HEK293T (cell line): ENCODE measurements around the gene VPS9D1.
"Not testable (repeated sequence)": the region's sequence is repeated elsewhere in the genome, so short reads cannot be mapped to it uniquely, and the experiment has no call there.

Experiments used
- ARNT ChIP-seq: fragments of 450-650 bp; IDR thresholded peaks from 2 replicates; pipeline ENCODE4 v1.6.1; 2017; ENCODE audit warnings: mild to moderate bottlenecking
- FOXA1 ChIP-seq: fragments of 450-650 bp; IDR thresholded peaks from 2 replicates; pipeline ENCODE4 v1.6.1; 2016; ENCODE audit warnings: mild to moderate bottlenecking
- FOXM1 ChIP-seq: fragments of 450-650 bp; IDR thresholded peaks from 2 replicates; pipeline ENCODE4 v1.6.1; 2017; ENCODE audit warnings: mild to moderate bottlenecking, borderline replicate concordance
- SP1 ChIP-seq: fragments of 450-650 bp; IDR thresholded peaks from 2 replicates; pipeline ENCODE4 v1.6.1; 2017
- SUZ12 ChIP-seq: fragments of 450-650 bp; IDR thresholded peaks from 2 replicates; pipeline ENCODE4 v1.6.1; 2016; ENCODE audit warnings: mild to moderate bottlenecking
- TARDBP ChIP-seq: fragments of 450-650 bp; IDR thresholded peaks from 2 replicates; pipeline ENCODE4 v1.6.1; 2016
- ZNF384 ChIP-seq: fragments of 450-650 bp; IDR thresholded peaks from 2 replicates; pipeline ENCODE4 v1.6.1; 2016

GRCh38 chr16:89664238-89664637 lies 56.5 kb downstream of the VPS9D1 start:
- not testable (repeated sequence) for TF ChIP-seq FOXA1, SP1, ZNF384, ARNT, FOXM1, SUZ12, TARDBP
